Gastroesophageal sphincter (tissue), 3 donors: ENCODE measurements around the gene GCSH.

ENCODE experiments used
- EP300 ChIP-seq: sonication (generic); formaldehyde crosslinking; IDR thresholded peaks from one replicate; pipeline ENCODE4 v1.6.1; 2017; ENCODE audit warnings: antibody characterized with exemption, mild to moderate bottlenecking
- POLR2A ChIP-seq, 2 donors: fragments of 450-650 bp; IDR thresholded peaks; one replicate each; pipeline ENCODE4 v1.6.1; 2017; ENCODE audit warnings: antibody characterized with exemption in 2 of 2, mild to moderate bottlenecking in 2 of 2, moderate library complexity in 1 of 2
- TF ChIP-seq, protein P1 (sequence below), 4 experiments: fragments of 200-600 bp in 2 of 4; fragments of 450-650 bp in 2 of 4; sonication (generic) in 1 of 4; IDR thresholded peaks; one replicate each; pipeline ENCODE4 v1.5.1; 2017 to 2019; ENCODE audit warnings: antibody characterized with exemption in 4 of 4, mild to moderate bottlenecking in 2 of 4, moderate library complexity in 2 of 4

DNA sequence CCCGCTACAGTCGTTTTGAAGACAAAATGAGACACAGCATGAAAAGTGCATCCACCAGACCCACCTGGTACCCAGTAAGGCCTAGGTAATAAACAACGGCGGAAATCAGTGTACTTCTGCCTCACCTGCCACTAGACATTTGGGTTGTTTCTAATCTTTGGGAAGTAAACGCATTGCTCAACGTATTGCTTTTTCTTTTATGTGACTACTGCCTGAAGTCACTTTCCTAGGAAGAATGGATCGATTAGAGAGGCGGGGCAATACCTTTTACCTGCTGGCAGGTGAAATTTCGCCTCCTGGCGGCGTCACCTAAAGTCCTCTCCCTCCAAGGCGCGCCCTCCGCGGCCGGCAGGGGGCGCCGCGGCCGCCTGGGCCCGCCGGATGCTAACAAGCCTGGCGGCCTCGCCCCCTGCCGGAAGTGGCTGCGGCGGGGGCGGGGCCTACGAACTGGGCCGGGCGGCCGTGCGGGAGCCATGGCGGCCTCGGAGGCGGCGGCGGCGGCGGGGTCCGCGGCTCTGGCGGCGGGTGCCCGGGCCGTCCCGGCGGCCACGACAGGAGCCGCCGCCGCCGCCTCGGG lies 60.7 kb downstream of the GCSH start, which contains the start of gene ATMIN:
- TF ChIP-seq, protein P1, sequence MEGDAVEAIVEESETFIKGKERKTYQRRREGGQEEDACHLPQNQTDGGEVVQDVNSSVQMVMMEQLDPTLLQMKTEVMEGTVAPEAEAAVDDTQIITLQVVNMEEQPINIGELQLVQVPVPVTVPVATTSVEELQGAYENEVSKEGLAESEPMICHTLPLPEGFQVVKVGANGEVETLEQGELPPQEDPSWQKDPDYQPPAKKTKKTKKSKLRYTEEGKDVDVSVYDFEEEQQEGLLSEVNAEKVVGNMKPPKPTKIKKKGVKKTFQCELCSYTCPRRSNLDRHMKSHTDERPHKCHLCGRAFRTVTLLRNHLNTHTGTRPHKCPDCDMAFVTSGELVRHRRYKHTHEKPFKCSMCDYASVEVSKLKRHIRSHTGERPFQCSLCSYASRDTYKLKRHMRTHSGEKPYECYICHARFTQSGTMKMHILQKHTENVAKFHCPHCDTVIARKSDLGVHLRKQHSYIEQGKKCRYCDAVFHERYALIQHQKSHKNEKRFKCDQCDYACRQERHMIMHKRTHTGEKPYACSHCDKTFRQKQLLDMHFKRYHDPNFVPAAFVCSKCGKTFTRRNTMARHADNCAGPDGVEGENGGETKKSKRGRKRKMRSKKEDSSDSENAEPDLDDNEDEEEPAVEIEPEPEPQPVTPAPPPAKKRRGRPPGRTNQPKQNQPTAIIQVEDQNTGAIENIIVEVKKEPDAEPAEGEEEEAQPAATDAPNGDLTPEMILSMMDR (IDR thresholded peaks at IDR 0.05) = peak; percentile 90 to 99 (median 98)
- TF ChIP-seq POLR2A (IDR thresholded peaks at IDR 0.05) (peak in 1 of 2 donors; percentile 41), EP300 (no peak)
